ENCODE measurements around the gene PALLD. TPM values are rescaled to one million over a fixed set of nuclear protein-coding genes. Genes with fewer than 3 reads are reported as not detected.

The PALLD gene
- total and polyA plus RNA-seq, 2 of the 8 experiments (the other 6 are each of a cell fraction or from before 2014, with no cell fraction given), result 10.5 to 25.0 TPM

DNA sequence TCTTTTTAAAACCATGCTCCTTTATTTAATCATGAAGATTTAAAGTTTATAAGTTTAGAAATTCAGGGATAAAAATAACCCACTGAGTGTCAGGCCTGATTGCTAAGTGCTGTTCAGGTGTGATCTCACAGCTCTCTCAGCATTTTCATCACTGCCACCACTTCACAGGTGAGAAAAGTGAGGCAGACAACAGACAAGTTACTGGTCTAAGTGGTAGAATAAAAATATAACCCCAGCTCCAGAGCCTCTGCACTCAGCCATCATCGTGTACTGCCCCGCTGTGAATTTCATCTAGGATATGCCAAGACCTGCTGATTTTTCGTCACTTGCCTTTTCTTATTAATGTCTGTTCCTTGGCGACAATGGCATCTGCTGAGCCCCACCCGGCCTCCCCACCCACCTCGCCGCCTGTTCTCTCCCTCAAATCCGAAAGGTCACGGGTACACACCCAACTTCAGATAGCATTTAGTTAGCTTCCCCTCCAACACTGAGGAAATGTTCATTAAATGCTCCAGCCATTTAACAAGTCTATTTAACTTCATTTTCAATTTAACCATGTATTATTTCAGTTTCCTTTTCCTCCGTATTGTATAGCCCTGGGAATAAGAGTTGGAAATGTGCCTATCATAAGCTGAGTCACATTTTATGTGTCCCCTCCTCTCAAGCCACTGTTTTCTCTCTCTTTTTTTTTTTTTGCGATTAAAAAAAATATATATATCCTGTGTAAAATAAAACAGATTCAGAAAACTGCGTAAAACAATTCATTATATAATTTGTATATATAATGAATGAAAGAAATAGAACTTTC, 276.7 kb downstream of the PALLD start:
- H3K4me2 ChIP-seq (ENCODE audit: insufficient read depth in 1 of 2, low read depth in 2 of 2, low read length in 2 of 2), result no peak overlapping the region
- no peak overlapping the region for H2BK5ac ChIP-seq (ENCODE audit: low read depth, low read length)
- H2AK5ac ChIP-seq (ENCODE audit: low read depth, low read length), result no peak overlapping the region
- 89% methylated on average over 12 of the region's 12 CpGs; no CpG with 5 or more reads in 1 of the 2 experiments for WGBS, 2 experiments (ENCODE audit: extremely low coverage in 1 of 2, insufficient coverage in 1 of 2, insufficient read length in 1 of 2, insufficient replicate concordance in 2 of 2, low coverage in 1 of 2, low lambda C conversion rate in 2 of 2, missing lambda C conversion rate in 1 of 2)
- no peaks in the 10 kb centered on the region for H3K27me3 ChIP-seq (replicated peaks in 1 of 4; ENCODE audit: control insufficient read depth in 3 of 4, extremely low read depth in 1 of 4, insufficient read depth in 3 of 4, low read length in 3 of 4)
- no peaks in the 10 kb centered on the region for H3K79me2 ChIP-seq (ENCODE audit: control insufficient read depth in 1 of 2, insufficient read depth in 2 of 2, low read length in 2 of 2)
- H3K79me1 ChIP-seq (ENCODE audit: low read depth, low read length), result no peaks in the 10 kb centered on the region
- H3K4me1 ChIP-seq (replicated peaks in 1 of 4; ENCODE audit: control insufficient read depth in 3 of 4, insufficient read depth in 4 of 4, low read length in 3 of 4), result no peaks in the 10 kb centered on the region
- no peak overlapping the region for H2AFZ ChIP-seq (ENCODE audit: low read length)
- H3K4me3 ChIP-seq (ENCODE audit: extremely low read depth in 1 of 4, insufficient read depth in 2 of 4, low read depth in 3 of 4, low read length in 4 of 4), result no peak overlapping the region
- no peak overlapping the region for H3K27ac ChIP-seq (ENCODE audit: low read depth, low read length)
- 0 out of 2 replicates have a peak, but pooled peaks cover 2% of the 10 kb centered on the region for H3K23me2 ChIP-seq (ENCODE audit: low read depth, low read length)
- H3K18ac ChIP-seq (ENCODE audit: extremely low read depth, low read length), result no peak overlapping the region
- no peak overlapping the region for H2BK20ac ChIP-seq (ENCODE audit: low read length)
- H3K9ac ChIP-seq (replicated peaks in 1 of 4; ENCODE audit: extremely low read depth in 1 of 4, low read depth in 3 of 4, low read length in 3 of 4), result no peak overlapping the region
- no peak overlapping the region for H2BK12ac ChIP-seq (ENCODE audit: low read depth, low read length)
- no peaks in the 10 kb centered on the region for H4K20me1 ChIP-seq (replicated peaks in 1 of 2; ENCODE audit: control insufficient read depth in 1 of 2, insufficient read depth in 2 of 2, low read length in 2 of 2)
- no peaks in the 10 kb centered on the region for H3K36me3 ChIP-seq (ENCODE audit: control insufficient read depth in 2 of 4, insufficient read depth in 4 of 4, low read length in 3 of 4)
- FAIRE-seq (no peak), DNase-seq (ENCODE audit: low read depth in 1 of 2, low spot score in 2 of 2) (no peak)
- H2BK120ac ChIP-seq (replicated peaks; ENCODE audit: low read depth, low read length), result no peak overlapping the region
- ChIA-PET POLR2A (ENCODE audit: partially characterized antibody) (no interaction called here), CTCF (ENCODE audit: partially characterized antibody) (interaction anchor here (1.4 kb wide), 1 partner anchor 62 kb away, joined by 3 read pairs; no protein-coding TSS in a partner anchor)
- no peak overlapping the region for H4K5ac ChIP-seq (ENCODE audit: insufficient read length, low read depth, low read length)
- H3K9me3 ChIP-seq (ENCODE audit: insufficient read depth in 2 of 2, low read depth in 1 of 2, low read length in 1 of 2), result peaks cover 7 to 12% of the 10 kb centered on the region in 2 experiments; a peak in 3 of 4 replicates
- no peak overlapping the region for H3K14ac ChIP-seq (ENCODE audit: insufficient read length)
- no peak overlapping the region for H4K8ac ChIP-seq (ENCODE audit: extremely low read depth, insufficient read depth, low read length)
- no peak overlapping the region for H3K23ac ChIP-seq (ENCODE audit: insufficient read length)
- no peak overlapping the region for H2BK15ac ChIP-seq (ENCODE audit: low read length)
- H4K91ac ChIP-seq (replicated peaks; ENCODE audit: insufficient read length, low read length), result no peak overlapping the region
- no peak overlapping the region for H3K4ac ChIP-seq (replicated peaks; ENCODE audit: insufficient read length, low read depth, low read length)
- no peak overlapping the region for H3K56ac ChIP-seq (replicated peaks; ENCODE audit: insufficient read length, low read depth, low read length)
- TF ChIP-seq HDAC6 (IDR thresholded peaks at IDR 0.05; ENCODE audit: low read depth, low read length), result no peak
- no peak for TF ChIP-seq KDM4A (IDR thresholded peaks at IDR 0.05; ENCODE audit: low read depth, low read length, severe bottlenecking)
- TF ChIP-seq EZH2 (IDR thresholded peaks at IDR 0.05; ENCODE audit: low read depth, low read length, severe bottlenecking), result no peak
- TF ChIP-seq SIN3A (conservative IDR thresholded peaks at IDR 0.05 in 1 of 2, IDR thresholded peaks at IDR 0.05 in 1 of 2; ENCODE audit: low read depth in 1 of 2, low read length in 2 of 2), result no peak
- TF ChIP-seq RNF2 (IDR thresholded peaks at IDR 0.05; ENCODE audit: borderline replicate concordance, low read depth, low read length, missing control alignments, poor library complexity, severe bottlenecking), result no peak
- TF ChIP-seq GTF2F1 (IDR thresholded peaks at IDR 0.05; ENCODE audit: borderline replicate concordance, low read depth, low read length), result no peak
- TF ChIP-seq TEAD4 (IDR thresholded peaks at IDR 0.05; ENCODE audit: low read depth, low read length), result no peak
- no peak for TF ChIP-seq SP1 (IDR thresholded peaks at IDR 0.05; ENCODE audit: low read depth, low read length)
- TF ChIP-seq EGR1 (IDR thresholded peaks at IDR 0.05; ENCODE audit: borderline replicate concordance, low read depth, low read length), result no peak

Data from H1 (cell line).